GM12873 (cell line): ENCODE data around the gene ACOT13.

Source experiments
- TF ChIP-seq, protein P1 (sequence below): IDR thresholded peaks from 2 replicates; pipeline ENCODE4 v1.5.1; 2012; ENCODE audit warnings: low read depth, mild to moderate bottlenecking, moderate library complexity, low read length, control low read depth; ENCODE audit not compliant: insufficient read depth; ENCODE audit errors: missing control alignments

Gene ACOT13

DNA sequence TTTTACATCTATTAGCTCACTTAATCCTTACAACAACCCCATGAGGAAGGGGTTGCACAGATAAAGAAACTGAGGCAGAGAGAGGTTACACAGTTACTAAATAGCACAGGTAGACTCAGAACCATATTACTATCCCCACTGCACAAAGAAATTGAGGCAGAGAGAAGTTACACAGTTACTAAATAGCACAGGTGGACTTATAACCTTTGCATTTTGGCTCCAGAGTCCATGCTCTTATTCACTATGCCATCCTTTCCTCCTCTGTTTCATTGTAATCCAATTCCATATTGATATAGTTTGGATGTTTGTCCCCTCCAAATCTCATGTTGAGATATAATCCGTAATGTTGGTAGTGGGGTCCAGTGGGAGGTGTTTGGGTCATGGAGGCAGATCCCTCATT is 3.7 kb upstream of the ACOT13 start:
- TF ChIP-seq, protein P1, sequence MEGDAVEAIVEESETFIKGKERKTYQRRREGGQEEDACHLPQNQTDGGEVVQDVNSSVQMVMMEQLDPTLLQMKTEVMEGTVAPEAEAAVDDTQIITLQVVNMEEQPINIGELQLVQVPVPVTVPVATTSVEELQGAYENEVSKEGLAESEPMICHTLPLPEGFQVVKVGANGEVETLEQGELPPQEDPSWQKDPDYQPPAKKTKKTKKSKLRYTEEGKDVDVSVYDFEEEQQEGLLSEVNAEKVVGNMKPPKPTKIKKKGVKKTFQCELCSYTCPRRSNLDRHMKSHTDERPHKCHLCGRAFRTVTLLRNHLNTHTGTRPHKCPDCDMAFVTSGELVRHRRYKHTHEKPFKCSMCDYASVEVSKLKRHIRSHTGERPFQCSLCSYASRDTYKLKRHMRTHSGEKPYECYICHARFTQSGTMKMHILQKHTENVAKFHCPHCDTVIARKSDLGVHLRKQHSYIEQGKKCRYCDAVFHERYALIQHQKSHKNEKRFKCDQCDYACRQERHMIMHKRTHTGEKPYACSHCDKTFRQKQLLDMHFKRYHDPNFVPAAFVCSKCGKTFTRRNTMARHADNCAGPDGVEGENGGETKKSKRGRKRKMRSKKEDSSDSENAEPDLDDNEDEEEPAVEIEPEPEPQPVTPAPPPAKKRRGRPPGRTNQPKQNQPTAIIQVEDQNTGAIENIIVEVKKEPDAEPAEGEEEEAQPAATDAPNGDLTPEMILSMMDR, result no peak

- TF ChIP-seq, protein P1, result no peak
Observed at GRCh38 chr6:24664046-24664987, 2.6 kb upstream of the ACOT13 start.

- TF ChIP-seq, protein P1, result no peak
Observed at GRCh38 chr6:24666097-24666640, 708 bp upstream of the ACOT13 start.

DNA sequence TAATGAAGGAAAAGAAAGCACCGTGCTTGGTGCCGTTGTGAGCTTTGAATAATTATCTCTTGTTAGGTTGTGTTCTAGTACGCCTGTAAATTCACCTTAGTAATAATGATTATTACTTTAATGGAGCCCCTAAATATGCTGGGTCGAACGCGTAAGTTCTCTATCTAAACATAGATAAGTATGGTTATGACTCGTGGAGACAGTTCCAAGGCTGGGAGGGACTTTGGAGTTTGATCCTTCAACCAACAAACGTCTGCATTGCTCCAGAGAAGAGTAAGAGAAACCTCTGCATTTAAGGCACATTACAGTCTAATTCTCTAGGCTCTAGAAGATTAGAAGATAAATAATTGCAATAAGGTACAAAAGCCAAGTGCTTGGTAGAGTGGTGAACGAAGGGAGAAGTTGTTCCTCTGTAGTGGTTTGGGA is 514 bp downstream of the ACOT13 start:
- TF ChIP-seq, protein P1, result no peak

DNA sequence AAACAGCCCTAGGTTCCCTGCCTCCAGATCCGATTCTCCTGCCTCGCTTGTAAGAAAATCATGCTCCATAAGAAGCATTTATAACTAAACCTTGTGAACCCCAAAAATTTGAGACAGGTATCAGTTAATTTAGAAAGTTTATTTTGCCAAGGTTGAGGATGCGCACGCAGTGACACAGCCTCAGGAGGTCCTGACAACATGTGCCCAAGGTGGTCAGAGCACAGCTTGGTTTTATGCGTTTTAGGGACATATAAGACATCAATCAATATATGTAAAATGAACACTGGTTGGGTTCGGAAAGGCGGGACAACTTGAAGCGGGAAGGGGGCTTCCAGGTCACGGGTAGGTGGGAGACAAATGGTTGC is 2.1 kb downstream of the ACOT13 start:
- TF ChIP-seq, protein P1, result no peak

DNA sequence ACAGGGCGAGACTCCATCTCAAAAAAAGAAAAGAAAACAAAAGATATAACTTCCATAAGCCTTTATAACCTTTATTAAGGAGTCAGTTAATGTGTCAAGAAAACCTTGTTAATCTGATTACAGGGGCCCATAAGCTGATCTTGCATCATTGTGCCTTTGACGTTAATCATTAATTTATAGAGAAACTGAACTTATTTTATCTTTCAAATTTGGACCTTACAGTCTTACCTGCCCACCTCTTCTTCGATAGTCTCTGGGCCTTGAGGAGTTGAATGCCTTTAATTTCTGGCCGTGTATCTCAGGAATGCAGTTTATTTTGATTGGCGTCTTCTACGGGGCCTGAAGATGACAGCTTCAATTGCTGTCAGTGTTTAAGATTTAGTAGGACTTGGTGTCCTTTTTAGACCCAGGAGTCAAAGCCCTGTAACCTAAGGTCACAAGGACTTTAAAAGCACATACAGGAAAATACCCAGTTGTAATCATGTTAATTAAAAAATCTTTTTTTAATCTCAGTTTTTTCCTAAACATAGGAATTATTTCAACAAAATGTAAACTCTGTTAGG is 5.8 kb downstream of the ACOT13 start:
- TF ChIP-seq, protein P1, result no peak

DNA sequence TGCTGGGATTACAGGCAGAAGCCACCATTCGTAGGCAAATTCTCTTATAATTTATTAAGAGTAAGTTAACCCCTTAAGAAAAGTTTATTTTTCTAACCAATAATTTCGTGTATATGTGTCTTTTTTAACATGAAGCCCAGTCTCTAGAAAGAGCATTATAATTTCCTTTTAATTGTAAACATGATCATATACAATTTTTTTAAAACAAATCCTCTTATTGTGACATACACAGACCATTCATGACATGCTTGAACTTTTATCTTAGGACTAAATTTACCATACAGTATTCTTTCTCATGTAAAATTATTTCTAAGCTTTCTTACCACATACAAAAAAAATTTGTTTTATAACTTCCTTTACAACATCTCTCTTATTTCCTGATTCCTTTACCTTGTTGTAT is 6.7 kb downstream of the ACOT13 start:
- TF ChIP-seq, protein P1, result no peak
